ENCODE measurements around the gene RPTOR.

RPTOR gene

DNA sequence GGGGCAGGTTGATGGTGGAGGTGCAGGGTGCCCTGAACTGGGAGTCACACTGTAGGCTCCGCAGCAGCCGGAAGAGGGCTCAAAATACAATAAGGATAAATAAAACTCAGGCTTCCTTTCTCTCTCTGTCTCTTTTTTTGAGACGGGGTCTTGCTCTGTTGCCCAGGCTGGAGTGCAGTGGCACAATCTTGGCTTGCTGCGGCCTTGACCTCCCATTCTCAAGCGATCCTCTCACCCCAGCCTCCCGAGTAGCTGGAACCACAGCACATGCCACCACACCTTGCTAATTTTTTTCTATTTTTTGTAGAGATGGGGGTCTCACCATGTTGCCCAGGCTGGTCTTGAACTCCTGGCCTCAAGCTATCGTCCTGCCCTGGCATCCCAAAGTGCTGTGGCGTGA lies 35.3 kb upstream of the RPTOR start:
- H3K9me3 ChIP-seq (ENCODE audit: low read length), result no peaks in the 10 kb centered on the region
- TF ChIP-seq EZH2 (IDR thresholded peaks at IDR 0.05; ENCODE audit: borderline replicate concordance, low read length), result no peak
- TF ChIP-seq CTCF (IDR thresholded peaks at IDR 0.05; ENCODE audit: low read length), result no peak
- no peak overlapping the region for H3K9ac ChIP-seq (ENCODE audit: low read length)
- no peaks in the 10 kb centered on the region; the same call in 1 of the 2 replicates for H3K27me3 ChIP-seq (ENCODE audit: insufficient read depth, low read length)
- H3K4me1 ChIP-seq (ENCODE audit: insufficient read depth, low read length, severe bottlenecking), result peaks cover 8% of the 10 kb centered on the region
- H3K27ac ChIP-seq (ENCODE audit: low read depth, low read length, poor library complexity, severe bottlenecking), result no peak overlapping the region
- H4K20me1 ChIP-seq (ENCODE audit: insufficient read depth, low read length), result no peaks in the 10 kb centered on the region
- no peak overlapping the region for H3K4me3 ChIP-seq (ENCODE audit: low read depth, low read length, poor library complexity, severe bottlenecking)
- no peaks in the 10 kb centered on the region for H3K79me2 ChIP-seq (ENCODE audit: insufficient read depth, low read length)
- H3K36me3 ChIP-seq (ENCODE audit: insufficient read depth, low read length), result no peaks in the 10 kb centered on the region; the same call in 1 of the 2 replicates
- H3F3A ChIP-seq (ENCODE audit: insufficient read depth, low read length), result no peaks in the 10 kb centered on the region
- no peaks in the 10 kb centered on the region for H3K9me2 ChIP-seq (ENCODE audit: low read depth, low read length)
- no peak overlapping the region for H3K4me2 ChIP-seq (ENCODE audit: low read length)
- H2AFZ ChIP-seq (ENCODE audit: low read length), result no peak overlapping the region

DNA sequence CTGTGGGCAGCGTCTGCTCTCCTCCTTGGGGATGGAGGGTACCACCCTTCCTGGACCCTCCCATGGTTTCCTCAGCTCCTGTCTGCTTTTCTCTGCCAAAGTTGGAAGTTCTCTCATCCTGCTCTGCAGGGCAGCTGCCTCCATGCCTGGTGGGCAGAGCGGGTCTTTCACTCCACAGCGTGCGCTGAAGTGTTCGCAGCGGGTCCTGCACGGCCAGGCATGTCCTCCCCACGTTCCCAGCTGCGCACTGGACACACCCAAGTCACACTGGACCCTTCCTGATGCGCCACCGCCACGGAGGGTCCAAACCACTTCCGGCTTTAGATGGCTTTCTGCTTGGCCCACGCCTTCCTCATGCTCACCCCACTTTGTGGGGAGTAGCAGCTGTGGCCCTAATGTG lies 34.5 kb upstream of the RPTOR start:
- no peak overlapping the region for H2AFZ ChIP-seq (ENCODE audit: low read length)
- H3F3A ChIP-seq (ENCODE audit: insufficient read depth, low read length), result no peaks in the 10 kb centered on the region
- peaks cover 8% of the 10 kb centered on the region for H3K4me1 ChIP-seq (ENCODE audit: insufficient read depth, low read length, severe bottlenecking)
- no peak overlapping the region for H3K27ac ChIP-seq (ENCODE audit: low read depth, low read length, poor library complexity, severe bottlenecking)
- no peaks in the 10 kb centered on the region for H4K20me1 ChIP-seq (ENCODE audit: insufficient read depth, low read length)
- H3K27me3 ChIP-seq (ENCODE audit: insufficient read depth, low read length), result no peaks in the 10 kb centered on the region; the same call in 1 of the 2 replicates
- no peaks in the 10 kb centered on the region for H3K9me2 ChIP-seq (ENCODE audit: low read depth, low read length)
- no peaks in the 10 kb centered on the region for H3K79me2 ChIP-seq (ENCODE audit: insufficient read depth, low read length)
- H3K36me3 ChIP-seq (ENCODE audit: insufficient read depth, low read length), result no peaks in the 10 kb centered on the region; the same call in 1 of the 2 replicates
- H3K4me2 ChIP-seq (ENCODE audit: low read length), result no peak overlapping the region
- no peak overlapping the region for H3K4me3 ChIP-seq (ENCODE audit: low read depth, low read length, poor library complexity, severe bottlenecking)
- TF ChIP-seq CTCF (IDR thresholded peaks at IDR 0.05; ENCODE audit: low read length), result no peak
- no peak for TF ChIP-seq EZH2 (IDR thresholded peaks at IDR 0.05; ENCODE audit: borderline replicate concordance, low read length)
- H3K9ac ChIP-seq (ENCODE audit: low read length), result no peak overlapping the region
- H3K9me3 ChIP-seq (ENCODE audit: low read length), result no peaks in the 10 kb centered on the region

- H3K36me3 ChIP-seq (ENCODE audit: insufficient read depth, low read length), result no peaks in the 10 kb centered on the region; the same call in 1 of the 2 replicates
- no peaks in the 10 kb centered on the region for H4K20me1 ChIP-seq (ENCODE audit: insufficient read depth, low read length)
- H3K9me2 ChIP-seq (ENCODE audit: low read depth, low read length), result no peaks in the 10 kb centered on the region
- no peak overlapping the region for H3K4me2 ChIP-seq (ENCODE audit: low read length)
- no peak overlapping the region for H2AFZ ChIP-seq (ENCODE audit: low read length)
- H3K4me3 ChIP-seq (ENCODE audit: low read depth, low read length, poor library complexity, severe bottlenecking), result no peak overlapping the region
- H3K27me3 ChIP-seq (ENCODE audit: insufficient read depth, low read length), result no peaks in the 10 kb centered on the region; the same call in 1 of the 2 replicates
- no peaks in the 10 kb centered on the region for H3K9me3 ChIP-seq (ENCODE audit: low read length)
- H3K4me1 ChIP-seq (ENCODE audit: insufficient read depth, low read length, severe bottlenecking), result peaks cover 8% of the 10 kb centered on the region
- H3K79me2 ChIP-seq (ENCODE audit: insufficient read depth, low read length), result no peaks in the 10 kb centered on the region
- no peaks in the 10 kb centered on the region for H3F3A ChIP-seq (ENCODE audit: insufficient read depth, low read length)
- H3K27ac ChIP-seq (ENCODE audit: low read depth, low read length, poor library complexity, severe bottlenecking), result no peak overlapping the region
- no peak overlapping the region for H3K9ac ChIP-seq (ENCODE audit: low read length)
- TF ChIP-seq CTCF (IDR thresholded peaks at IDR 0.05; ENCODE audit: low read length) (no peak), EZH2 (IDR thresholded peaks at IDR 0.05; ENCODE audit: borderline replicate concordance, low read length) (no peak)
Observed at GRCh38 chr17:80510772-80511171, 33.9 kb upstream of the RPTOR start.

Data from OCI-LY1 (cell line).